HG02678 (cell line): ENCODE results near the gene OR4M2.
A peak's percentile ranks its signal among the peaks of the same experiment; 100 is the strongest.
"Not testable (repeated sequence)": the region's sequence is repeated elsewhere in the genome, so short reads cannot be mapped to it uniquely, and the experiment has no call there.

Source experiments
- ATAC-seq: cut with Tn5 transposase; IDR thresholded peaks from one replicate; pipeline ENCODE4 v1.9.1; 2021; ENCODE audit warnings: mild to moderate bottlenecking, moderate library complexity; ENCODE audit not compliant: unreplicated experiment

Gene OR4M2

GRCh38 chr15:22080227-22080626 lies at the start of gene OR4M2:
OR4M2 (plus strand) TSS chr15:22080527; CDS start chr15:22080625, 98 bp downstream.
- ATAC-seq = not testable (repeated sequence)

GRCh38 chr15:22069267-22069666 lies 11.1 kb upstream of the OR4M2 start:
- not testable (repeated sequence) for ATAC-seq

GRCh38 chr15:22081386-22081785 lies 1.1 kb downstream of the OR4M2 start:
- ATAC-seq = not testable (repeated sequence)

GRCh38 chr15:22098616-22099253 lies 18.4 kb downstream of the OR4M2 start:
- ATAC-seq = peak; percentile 38

- ATAC-seq = peak; percentile 80
Measured at GRCh38 chr15:22099289-22099891, 19.1 kb downstream of the OR4M2 start.

- not testable (repeated sequence) for ATAC-seq
Measured at GRCh38 chr15:22122033-22122432, 41.7 kb downstream of the OR4M2 start.
